ENCODE results near the gene PDLIM5.
"Not testable (repeated sequence)": the region's sequence is repeated elsewhere in the genome, so short reads cannot be mapped to it uniquely, and the experiment has no call there.

PDLIM5 gene

DNA sequence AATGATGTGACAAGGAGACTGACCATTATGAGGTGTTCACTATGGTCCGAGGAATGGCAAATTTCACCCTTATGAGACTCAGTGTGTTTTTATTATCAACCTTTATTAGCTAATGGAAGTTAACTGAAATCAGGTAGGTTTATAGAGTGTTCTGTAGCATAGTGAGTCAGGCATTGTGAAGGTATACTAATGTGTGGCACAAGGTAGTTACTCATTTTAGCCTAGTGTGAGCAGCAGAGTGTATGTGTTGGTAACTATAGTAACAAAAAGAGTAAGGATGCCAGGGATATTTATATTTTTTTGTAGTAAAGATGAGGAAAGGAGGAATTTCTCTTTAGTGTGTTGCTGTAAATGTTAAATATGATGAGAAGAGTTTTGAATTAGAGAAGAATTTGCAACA is 12.0 kb downstream of the PDLIM5 start:
- DNase-seq (ENCODE audit: low spot score), result no peak

DNA sequence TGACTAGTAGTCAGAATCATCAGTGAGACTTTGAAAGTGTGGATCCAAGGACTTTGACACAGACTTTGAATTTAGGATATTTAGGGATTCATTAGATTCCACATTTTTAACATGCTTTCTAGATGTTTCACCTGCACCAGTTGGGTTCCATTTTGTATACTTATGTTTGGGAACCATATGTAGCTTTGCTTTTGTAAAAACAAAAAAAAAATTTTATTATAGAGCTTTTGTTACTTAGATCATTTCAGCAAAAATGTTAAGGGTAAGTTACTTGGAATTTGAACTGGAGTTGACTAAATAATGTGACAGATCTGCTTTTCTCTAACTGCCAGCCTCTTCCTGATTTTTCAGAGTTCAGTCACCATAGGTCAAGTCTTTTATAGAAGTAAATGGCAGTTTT is 14.6 kb downstream of the PDLIM5 start:
- no peak for DNase-seq (ENCODE audit: low spot score)

GRCh38 chr4:94466923-94467322 is 15.2 kb downstream of the PDLIM5 start:
- no peak for DNase-seq (ENCODE audit: low spot score)

DNA sequence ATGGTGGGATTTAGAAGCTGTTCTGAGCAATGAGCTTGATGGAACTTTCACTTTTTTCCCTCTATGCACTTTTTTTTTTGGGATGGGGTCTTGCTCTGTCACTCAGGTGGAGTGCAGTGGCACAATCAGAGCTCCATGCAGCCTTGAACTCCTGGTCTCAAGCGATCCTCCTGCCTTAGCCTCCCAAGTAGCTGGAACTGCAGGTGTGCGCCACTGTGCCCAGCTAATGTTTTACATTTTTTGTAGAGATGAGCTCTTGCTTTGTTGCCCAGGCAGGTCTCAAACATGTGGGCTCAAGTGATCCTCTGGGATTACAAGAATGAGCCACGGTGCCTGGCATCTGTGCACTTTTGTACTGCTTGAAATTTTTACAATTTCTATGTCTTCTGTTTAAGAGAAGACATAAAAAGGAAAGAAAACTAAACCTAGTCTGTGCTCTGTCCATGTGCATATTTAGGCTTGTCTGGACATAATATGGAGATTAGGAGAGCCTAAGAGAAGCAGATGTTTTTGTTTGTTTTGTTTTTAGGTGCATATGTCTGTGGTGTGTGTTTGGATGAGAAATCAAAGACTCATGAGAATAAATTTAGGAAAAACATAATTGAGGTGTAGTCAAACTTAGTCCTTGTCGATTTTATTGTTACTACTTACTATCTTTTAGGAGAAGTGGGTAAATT is 16.5 kb downstream of the PDLIM5 start:
- DNase-seq (ENCODE audit: low spot score), result no peak

DNA sequence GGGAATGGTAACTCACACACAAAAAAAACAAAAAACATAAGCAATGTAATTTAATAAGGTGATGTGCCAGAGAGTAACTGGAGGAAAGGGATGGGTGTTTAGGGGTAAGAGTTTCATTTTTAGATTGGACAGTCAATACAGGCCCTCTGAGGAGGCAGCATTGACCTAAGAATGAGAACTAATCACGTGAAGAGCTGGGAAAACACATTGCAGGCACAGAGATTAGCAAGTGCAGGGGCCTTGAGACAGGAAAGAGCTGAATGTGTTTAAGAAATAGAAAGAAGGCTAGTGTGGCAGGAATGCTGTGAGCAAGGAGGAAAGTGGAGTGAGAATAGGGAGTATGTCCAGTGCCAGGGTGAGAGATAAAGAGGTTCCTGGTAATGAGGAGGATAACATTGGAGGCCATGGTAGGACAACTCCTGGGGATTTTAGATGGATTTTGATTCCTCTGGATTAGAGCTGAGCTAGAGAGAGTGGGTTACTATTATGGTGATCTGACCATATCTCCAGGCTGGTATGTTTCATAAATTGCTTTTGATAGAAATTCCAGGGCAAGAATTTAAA is 17.6 kb downstream of the PDLIM5 start:
- no peak for DNase-seq (ENCODE audit: low spot score)

GRCh38 chr4:94470132-94470531 is 18.4 kb downstream of the PDLIM5 start:
- DNase-seq (ENCODE audit: low spot score), result no peak

GRCh38 chr4:94470782-94471181 is 19.0 kb downstream of the PDLIM5 start:
- DNase-seq (ENCODE audit: low spot score), result not testable (repeated sequence)

DNA sequence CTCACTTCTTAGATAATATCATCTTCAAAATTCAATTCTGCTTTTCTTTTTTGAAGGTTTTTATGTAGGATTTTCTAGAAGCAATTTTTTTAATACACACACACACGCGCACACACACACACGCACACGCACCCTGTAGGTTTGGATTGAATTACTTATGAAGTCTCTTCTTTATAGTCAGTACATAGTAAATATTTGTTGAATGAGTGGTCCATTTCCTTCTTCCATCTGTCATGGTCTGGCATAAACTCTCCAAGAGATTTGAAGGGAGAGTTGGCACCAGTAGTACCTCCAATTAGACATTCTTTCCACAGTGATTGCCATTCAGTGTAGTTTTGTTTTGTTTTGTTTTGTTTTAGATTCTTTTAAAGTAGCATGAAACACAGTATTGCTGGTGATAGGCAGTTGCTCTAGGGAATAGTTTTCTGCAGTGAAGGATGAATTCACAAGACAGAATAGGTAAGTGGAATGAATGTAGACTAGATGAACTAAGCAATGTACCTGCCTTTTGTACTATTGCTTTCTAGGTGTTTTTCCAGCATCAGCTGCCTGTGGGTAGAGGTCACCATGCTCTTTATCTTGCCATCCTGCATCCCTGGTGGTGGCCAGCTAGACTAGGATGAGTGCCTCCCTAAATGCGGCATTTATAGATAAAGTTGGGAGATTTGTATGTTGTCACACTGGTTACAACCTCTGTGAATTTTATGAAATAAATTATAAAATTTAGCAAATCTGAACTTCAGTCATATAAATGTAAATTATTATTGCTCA is 20.5 kb downstream of the PDLIM5 start:
- DNase-seq (ENCODE audit: low spot score), result no peak

DNA sequence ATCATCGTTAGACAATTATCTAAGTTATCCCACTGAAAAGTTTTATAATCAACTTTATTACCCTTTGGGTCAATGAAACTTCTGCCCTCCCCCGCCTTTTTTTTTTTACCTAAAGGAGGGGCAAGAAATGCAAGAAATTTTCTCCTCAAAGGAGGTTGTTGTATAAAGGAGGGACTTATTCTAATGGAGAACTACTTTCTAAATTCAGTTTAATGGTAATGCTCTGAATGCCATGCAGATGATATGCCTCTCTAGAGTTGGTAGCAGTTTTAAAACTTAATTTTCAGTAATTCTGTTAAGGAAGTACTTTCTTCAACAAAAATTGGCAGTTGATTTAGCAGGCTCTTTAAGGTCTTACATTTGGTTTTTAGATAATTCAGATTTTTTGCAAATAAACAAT is 23.3 kb downstream of the PDLIM5 start:
- DNase-seq (ENCODE audit: low spot score), result no peak

- DNase-seq (ENCODE audit: low spot score), result no peak
Measured at GRCh38 chr4:94475794-94476193, 24.1 kb downstream of the PDLIM5 start.

DNA sequence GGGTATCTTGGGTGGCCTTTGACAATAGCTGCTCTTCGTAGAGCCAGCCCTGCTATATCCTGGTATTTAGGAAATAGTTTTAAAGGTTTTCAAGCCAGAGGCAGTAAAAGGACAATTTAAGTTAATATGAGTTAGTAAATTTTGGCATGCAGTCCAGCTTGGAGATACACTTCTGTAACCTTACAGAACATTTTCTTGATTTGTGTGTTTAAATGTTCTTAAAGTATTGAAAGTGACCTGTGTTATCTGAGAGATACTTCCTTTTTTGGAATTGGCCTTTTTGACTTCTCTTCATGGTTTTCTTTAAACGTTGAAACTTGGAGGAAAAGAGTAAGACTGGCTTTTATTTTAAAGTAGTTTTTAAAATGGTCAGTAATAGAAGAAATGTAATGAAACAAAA is 25.5 kb downstream of the PDLIM5 start:
- DNase-seq (ENCODE audit: low spot score), result no peak

GRCh38 chr4:94478805-94479204 is 27.1 kb downstream of the PDLIM5 start:
- DNase-seq (ENCODE audit: low spot score), result not testable (repeated sequence)

DNA sequence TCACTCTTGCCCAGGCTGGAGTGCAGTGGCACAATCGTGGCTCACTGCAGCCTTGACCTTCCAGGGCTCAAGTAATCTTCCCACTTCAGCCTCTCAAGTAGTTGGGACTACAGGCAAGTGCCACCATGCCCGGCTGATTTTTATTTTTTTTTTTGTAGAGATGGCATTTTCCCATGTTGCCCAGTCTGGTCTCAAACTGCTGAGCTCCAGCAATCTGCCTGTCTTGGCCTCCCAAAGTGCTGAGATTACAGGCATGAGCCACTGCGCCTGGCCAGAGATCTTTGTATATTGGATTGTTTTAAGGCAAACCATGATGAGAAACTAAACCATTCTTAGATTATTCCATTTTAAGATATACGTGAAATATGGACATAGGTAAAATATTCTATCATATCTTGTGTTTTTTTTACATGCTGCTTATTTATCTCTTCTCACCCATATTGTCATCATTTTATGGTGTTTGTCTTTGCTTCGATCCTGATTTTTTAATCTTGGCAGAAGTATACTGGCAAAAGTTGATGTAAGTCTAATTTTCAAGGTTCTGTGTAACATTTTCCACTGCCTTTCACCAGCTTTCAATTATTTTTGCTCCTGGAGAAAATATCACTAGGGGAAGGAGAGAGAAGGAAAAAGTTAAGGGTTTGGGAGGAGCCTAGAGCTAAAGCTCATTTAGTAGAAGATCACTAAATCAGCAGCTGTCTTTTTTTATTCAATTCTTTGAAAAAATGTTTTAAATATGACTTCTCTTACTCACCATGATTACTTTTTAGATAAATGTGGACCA is 27.8 kb downstream of the PDLIM5 start:
- DNase-seq (ENCODE audit: low spot score), result no peak

DNA sequence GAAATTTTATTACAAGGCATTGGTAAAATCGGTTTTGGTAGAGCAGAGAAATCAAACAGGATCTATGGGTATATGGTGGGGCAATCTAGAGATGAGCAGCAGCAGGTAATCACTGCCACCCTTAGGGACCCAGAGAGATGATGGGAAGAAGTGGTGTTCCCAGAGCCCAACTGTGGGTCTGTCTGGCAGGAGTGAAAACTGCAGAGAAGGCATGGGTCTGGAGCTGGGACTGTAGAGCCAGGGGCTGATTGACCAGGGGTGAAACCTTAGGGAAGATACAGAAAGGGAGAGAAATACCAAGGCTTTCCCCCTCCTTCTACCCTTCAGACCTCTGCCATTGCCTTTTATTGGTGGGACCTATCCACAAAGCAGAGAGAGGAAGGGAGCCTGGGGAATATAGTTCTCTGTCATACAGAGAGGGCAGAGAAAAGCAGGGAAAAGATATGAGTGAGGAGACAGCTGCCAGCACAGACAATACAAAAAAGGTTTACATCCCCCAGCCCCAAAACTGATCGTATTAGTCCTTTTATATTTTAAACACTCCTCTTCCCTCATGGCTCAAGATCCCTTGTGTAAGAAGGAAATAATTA is 28.7 kb downstream of the PDLIM5 start:
- no peak for DNase-seq (ENCODE audit: low spot score)

- no peak for DNase-seq (ENCODE audit: low spot score)
Measured at GRCh38 chr4:94483895-94484294, 32.2 kb downstream of the PDLIM5 start.

- no peak for DNase-seq (ENCODE audit: low spot score)
Measured at GRCh38 chr4:94484818-94485217, 33.1 kb downstream of the PDLIM5 start.

DNA sequence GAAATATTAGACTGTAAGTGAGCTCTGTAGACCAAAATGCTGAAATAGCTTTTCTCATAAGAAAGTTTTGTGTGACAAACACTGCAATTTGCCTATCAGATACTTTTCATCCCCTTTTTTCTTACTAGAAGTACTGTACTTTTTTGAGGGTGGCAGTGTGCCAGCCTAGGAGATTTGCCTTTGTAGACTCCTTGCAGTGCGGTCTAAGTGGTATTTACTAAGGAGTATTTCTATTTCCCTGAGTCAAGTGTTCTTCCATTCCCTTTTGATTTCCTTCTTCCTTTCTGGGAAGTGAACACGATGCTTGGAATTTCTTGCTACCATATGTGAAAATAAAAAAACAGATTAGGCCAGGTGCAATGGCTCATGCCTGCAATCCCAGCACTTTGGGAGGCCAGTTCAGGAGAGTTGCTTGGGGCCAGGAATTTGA is 34.6 kb downstream of the PDLIM5 start:
- DNase-seq (ENCODE audit: low spot score), result no peak

- DNase-seq (ENCODE audit: low spot score), result no peak
Measured at GRCh38 chr4:94488670-94489069, 36.9 kb downstream of the PDLIM5 start.

DNA sequence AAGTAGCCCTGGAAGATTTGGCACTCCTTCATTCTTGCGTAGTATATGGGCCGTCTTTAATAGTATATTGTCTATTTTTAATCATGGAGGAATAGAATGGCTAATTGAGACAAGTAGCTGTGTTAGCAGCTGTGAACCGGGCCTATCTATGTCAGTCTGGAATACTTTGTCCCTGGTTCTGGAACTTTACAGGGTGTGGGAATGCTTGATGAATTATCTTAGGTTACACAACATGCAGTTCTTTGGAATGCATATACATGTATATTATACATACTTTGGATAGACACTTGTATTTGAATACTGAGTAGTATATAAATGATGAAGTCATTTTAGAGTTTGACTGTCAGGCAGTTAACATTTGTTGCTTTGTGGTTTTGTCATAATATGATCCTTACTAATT is 37.4 kb downstream of the PDLIM5 start:
- DNase-seq (ENCODE audit: low spot score), result no peak

DNA sequence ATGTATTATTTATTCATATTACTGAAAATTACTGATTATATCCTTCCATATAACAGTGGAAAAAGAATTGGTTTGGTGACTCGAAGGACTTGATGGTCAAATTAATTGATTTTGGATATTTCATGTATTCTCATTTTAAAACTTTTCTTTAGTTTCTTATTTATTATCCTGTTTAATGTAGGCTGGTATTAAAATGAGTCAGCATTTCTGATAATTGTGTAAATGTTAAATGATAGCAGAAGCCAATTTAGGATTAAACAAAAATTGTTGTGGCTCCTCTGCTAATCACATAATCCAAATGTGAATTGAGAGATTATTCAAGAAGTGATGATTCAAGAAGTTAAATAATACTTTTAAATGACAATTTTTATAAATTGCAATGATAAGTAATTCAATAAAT is 38.7 kb downstream of the PDLIM5 start:
- DNase-seq (ENCODE audit: low spot score), result no peak

DNA sequence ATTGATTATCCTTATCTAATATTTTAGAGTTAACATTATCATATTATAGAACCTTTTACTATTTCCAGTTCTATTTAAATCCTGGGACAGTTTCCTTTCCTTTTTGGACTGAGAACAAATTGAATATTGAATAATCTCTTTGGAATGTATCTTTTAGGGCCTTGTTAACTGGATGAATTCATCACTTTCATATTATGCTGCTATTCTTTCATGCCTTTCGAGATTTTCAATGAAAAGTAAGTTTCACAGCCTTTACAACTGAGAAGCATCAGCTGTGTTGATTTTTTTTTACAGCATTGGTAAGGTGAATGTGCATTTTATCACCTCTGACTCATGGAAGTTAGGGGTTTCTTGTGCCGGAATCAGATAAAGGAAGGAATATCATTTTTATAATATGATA is 39.6 kb downstream of the PDLIM5 start:
- DNase-seq (ENCODE audit: low spot score), result no peak

DNA sequence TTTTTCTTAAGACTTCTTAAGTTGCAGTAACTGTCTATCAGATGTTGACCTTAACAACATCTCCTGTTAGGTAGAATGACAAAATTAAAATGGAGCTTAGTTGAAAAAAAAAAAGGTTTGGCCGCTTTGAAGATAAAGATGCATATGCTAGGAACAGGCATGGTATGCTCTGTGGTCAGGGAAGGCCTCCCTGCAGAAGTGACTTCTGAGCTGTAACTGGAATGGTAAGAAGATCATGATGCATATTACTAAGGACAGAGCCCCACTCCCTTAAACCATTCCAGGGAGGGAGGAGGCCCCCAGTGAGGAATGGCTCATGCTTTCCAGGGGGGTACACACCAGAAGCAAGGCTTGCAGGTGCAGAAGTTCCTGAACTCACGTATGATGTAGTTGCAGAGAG is 43.7 kb downstream of the PDLIM5 start:
- DNase-seq (ENCODE audit: low spot score), result no peak

All from left forelimb (tissue), 1 donor.